Measurements from ENCODE around the gene CAB39L. TPM values are rescaled to one million over a fixed set of nuclear protein-coding genes. Genes with fewer than 3 reads are reported as not detected.

Gene CAB39L
- total and polyA plus RNA-seq, 4 donors, result 5.6 to 13.9 (median 10.0) TPM

GRCh38 chr13:49476529-49476928 is 32.7 kb upstream of the CAB39L start:
- 93 to 96% methylated on average over 7 of the region's 7 CpGs for WGBS, 2 donors
- Histone ChIP-seq H3K27me3 (ENCODE audit: control insufficient read depth in 3 of 3, insufficient read depth in 3 of 3, low read length in 2 of 3) (no peaks in the 10 kb centered on the region), H3K36me3 (ENCODE audit: control insufficient read depth in 4 of 4, insufficient read depth in 4 of 4, low read length in 4 of 4) (peaks cover 9 to 32% (median 23%) of the 10 kb centered on the region in 4 donors), H3K4me3 (no peak overlapping the region), H3K9ac (ENCODE audit: insufficient read depth in 1 of 2, low read length in 2 of 2) (no peak overlapping the region), H3K27ac (ENCODE audit: low read depth in 1 of 2, low read length in 1 of 2) (no peak overlapping the region), H3K4me1 (ENCODE audit: control insufficient read depth in 5 of 5, insufficient read depth in 5 of 5, low read length in 5 of 5) (peaks cover 0 to 2% (median 0%) of the 10 kb centered on the region in 5 donors), H3K9me3 (ENCODE audit: control insufficient read depth in 4 of 4, insufficient read depth in 3 of 4, low read length in 3 of 4) (no peaks in the 10 kb centered on the region)
- no peak for DNase-seq
- ATAC-seq (ENCODE audit: insufficient read depth, low FRiP score), result no peak
- no peak for TF ChIP-seq CTCF (IDR thresholded peaks at IDR 0.05; ENCODE audit: control extremely low read depth, extremely low read depth)

- Histone ChIP-seq H3K27ac (ENCODE audit: low read depth in 1 of 2, low read length in 1 of 2) (no peak overlapping the region), H3K27me3 (ENCODE audit: control insufficient read depth in 3 of 3, insufficient read depth in 3 of 3, low read length in 2 of 3) (no peaks in the 10 kb centered on the region), H3K4me3 (no peak overlapping the region), H3K4me1 (ENCODE audit: control insufficient read depth in 5 of 5, insufficient read depth in 5 of 5, low read length in 5 of 5) (peaks cover 0 to 2% (median 0%) of the 10 kb centered on the region in 5 donors), H3K9ac (ENCODE audit: insufficient read depth in 1 of 2, low read length in 2 of 2) (no peak overlapping the region), H3K9me3 (ENCODE audit: control insufficient read depth in 4 of 4, insufficient read depth in 3 of 4, low read length in 3 of 4) (no peaks in the 10 kb centered on the region), H3K36me3 (ENCODE audit: control insufficient read depth in 4 of 4, insufficient read depth in 4 of 4, low read length in 4 of 4) (peaks cover 0 to 19% (median 16%) of the 10 kb centered on the region in 4 donors)
- DNase-seq, result no peak
- 65 to 82% methylated on average over 1 of the region's 1 CpG for WGBS, 2 donors
- ATAC-seq (ENCODE audit: insufficient read depth, low FRiP score), result no peak
- no peak for TF ChIP-seq CTCF (IDR thresholded peaks at IDR 0.05; ENCODE audit: control extremely low read depth, extremely low read depth)
Observed at GRCh38 chr13:49472186-49472585, 28.3 kb upstream of the CAB39L start.

GRCh38 chr13:49466292-49466838 is 22.5 kb upstream of the CAB39L start:
- DNase-seq (no peak), ATAC-seq (ENCODE audit: insufficient read depth, low FRiP score) (no peak)
- Histone ChIP-seq H3K9ac (ENCODE audit: insufficient read depth in 1 of 2, low read length in 2 of 2) (no peak overlapping the region), H3K27ac (ENCODE audit: low read depth in 1 of 2, low read length in 1 of 2) (no peak overlapping the region), H3K36me3 (ENCODE audit: control insufficient read depth in 4 of 4, insufficient read depth in 4 of 4, low read length in 4 of 4) (peaks cover 11 to 35% (median 28%) of the 10 kb centered on the region in 4 donors), H3K9me3 (ENCODE audit: control insufficient read depth in 4 of 4, insufficient read depth in 3 of 4, low read length in 3 of 4) (peaks cover 0 to 3% (median 0%) of the 10 kb centered on the region in 4 donors), H3K4me1 (ENCODE audit: control insufficient read depth in 5 of 5, insufficient read depth in 5 of 5, low read length in 5 of 5) (no peaks in the 10 kb centered on the region), H3K4me3 (no peak overlapping the region), H3K27me3 (ENCODE audit: control insufficient read depth in 3 of 3, insufficient read depth in 3 of 3, low read length in 2 of 3) (no peaks in the 10 kb centered on the region)
- TF ChIP-seq CTCF (IDR thresholded peaks at IDR 0.05; ENCODE audit: control extremely low read depth, extremely low read depth), result no peak
- WGBS, 2 donors, result 92% methylated on average over 5 of the region's 5 CpGs

Measured in lung (tissue), 12 donors.